Sigmoid colon (tissue), 7 donors: ENCODE data around the gene PFKM. TPM values are rescaled to one million over a fixed set of nuclear protein-coding genes. Genes with fewer than 3 reads are reported as not detected.

Experiments used
- DNase-seq: peaks from one replicate; pipeline ENCODE4 v3.0.0-alpha.2; 2019
- H3K27ac ChIP-seq, 4 donors: fragments of 200-600 bp; sonication (generic); one replicate each; pipeline ENCODE4 v1.5.1; 2016 to 2019; ENCODE audit warnings: mild to moderate bottlenecking in 1 of 4
- H3K27me3 ChIP-seq, 3 donors: fragments of 200-600 bp; sonication (generic); one replicate each; pipeline ENCODE4 v1.5.1; 2019; ENCODE audit warnings: mild to moderate bottlenecking in 1 of 3
- H3K36me3 ChIP-seq, 4 donors: fragments of 200-600 bp; sonication (generic); one replicate each; pipeline ENCODE4 v1.5.1; 2016 to 2019
- H3K4me1 ChIP-seq, 4 donors: fragments of 200-600 bp; sonication (generic); one replicate each; pipeline ENCODE4 v1.5.1; 2017 to 2019
- H3K4me3 ChIP-seq, 4 donors: fragments of 200-600 bp; sonication (generic); one replicate each; pipeline ENCODE4 v1.5.1; 2017 to 2019; ENCODE audit warnings: mild to moderate bottlenecking in 2 of 4, moderate library complexity in 1 of 4
- H3K9me3 ChIP-seq, 4 donors: fragments of 200-600 bp in 3 of 4; sonication (generic) in 3 of 4; one replicate each; pipeline versions ENCODE4 v1.5.1 to v1.6.1; 2013 to 2019
- EP300 ChIP-seq, 4 donors: sonication (generic); formaldehyde crosslinking; IDR thresholded peaks; one replicate each; pipeline ENCODE4 v1.6.1; 2017; ENCODE audit warnings: antibody characterized with exemption in 4 of 4
- POLR2A ChIP-seq, 2 donors: fragments of 450-650 bp; IDR thresholded peaks; one replicate each; pipeline ENCODE4 v1.6.1; 2016; ENCODE audit warnings: antibody characterized with exemption in 2 of 2, mild to moderate bottlenecking in 2 of 2, moderate library complexity in 2 of 2
- POLR2AphosphoS5 ChIP-seq, 4 donors: sonication (generic); formaldehyde crosslinking; IDR thresholded peaks; one replicate each; pipeline ENCODE4 v1.6.1; 2017; ENCODE audit warnings: antibody characterized with exemption in 4 of 4
- WGBS, 2 donors: extraction: QIAGEN DNeasy Blood & Tissue Kit; methylation state at CpG; one replicate each; pipeline ENCODE4 v1.1.7; 2013; 5-methylcytosine and 5-hydroxymethylcytosine counted together
- intact Hi-C: fragments of 100-400 bp; cut with DNase I; formaldehyde crosslinking; loops from one replicate; pipeline ENCODE4 v1.15.1; 2023
- polyA plus RNA-seq, 3 donors: library from polyadenylated mRNA; stranded (reverse); fragments of 200-250 nt; gene quantifications; one replicate each; pipeline ENCODE4 v1.2.3, GENCODE V29; 2013
- total RNA-seq, 4 donors: library from RNA; depleted of rRNA; stranded (reverse); fragments of >200 nt; gene quantifications; one replicate each; pipeline ENCODE4 v1.1.0, GENCODE V29; 2016
- TF ChIP-seq, protein P1 (sequence below), 4 experiments: fragments of 450-650 bp in 3 of 4; fragments of 200-600 bp in 1 of 4; IDR thresholded peaks; one replicate each; pipeline ENCODE4 v1.5.1; 2016 to 2019; ENCODE audit warnings: antibody characterized with exemption in 4 of 4, mild to moderate bottlenecking in 3 of 4, moderate library complexity in 2 of 4
- donor health status: healthy with polysubstance abuse.
- donor health status: Bipolar disorder and iron deficiency.
- donor health status: healthy.

PFKM gene
- total and polyA plus RNA-seq, 7 donors = 15.6 to 70.6 (median 59.2) TPM

DNA sequence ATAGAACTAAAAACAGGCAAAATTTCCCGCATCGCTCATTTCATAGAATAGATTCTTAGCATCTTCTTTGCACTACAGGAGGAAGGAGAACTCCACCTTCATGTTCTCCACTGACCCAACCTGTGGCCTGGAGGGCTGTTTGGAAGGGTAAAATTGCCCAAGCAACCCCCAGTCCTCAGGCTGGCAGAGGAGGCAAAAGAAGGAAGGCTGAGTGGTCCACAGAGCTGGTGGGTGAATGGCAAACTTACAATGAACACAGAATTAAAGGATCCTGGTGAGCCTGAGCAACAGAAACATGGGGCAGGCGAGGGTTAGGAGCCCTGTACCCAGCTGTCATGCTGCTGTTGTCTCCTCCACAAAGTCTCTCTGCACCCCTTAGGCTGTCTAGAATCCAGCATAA lies 38.3 kb upstream of the PFKM start:
- no peaks in the 10 kb centered on the region for H3K9me3 ChIP-seq
- DNase-seq = no peak
- no peak overlapping the region for H3K27ac ChIP-seq
- H3K4me1 ChIP-seq = no peaks in the 10 kb centered on the region
- no peak overlapping the region for H3K4me3 ChIP-seq
- WGBS, 2 donors = 96 to 98% methylated on average over 3 of the region's 3 CpGs
- peaks cover 5 to 64% (median 9%) of the 10 kb centered on the region in 4 donors for H3K36me3 ChIP-seq
- no peaks in the 10 kb centered on the region for H3K27me3 ChIP-seq
- TF ChIP-seq POLR2AphosphoS5 (IDR thresholded peaks at IDR 0.05) (no peak), POLR2A (IDR thresholded peaks at IDR 0.05) (no peak), EP300 (IDR thresholded peaks at IDR 0.05) (no peak)
- TF ChIP-seq, protein P1, sequence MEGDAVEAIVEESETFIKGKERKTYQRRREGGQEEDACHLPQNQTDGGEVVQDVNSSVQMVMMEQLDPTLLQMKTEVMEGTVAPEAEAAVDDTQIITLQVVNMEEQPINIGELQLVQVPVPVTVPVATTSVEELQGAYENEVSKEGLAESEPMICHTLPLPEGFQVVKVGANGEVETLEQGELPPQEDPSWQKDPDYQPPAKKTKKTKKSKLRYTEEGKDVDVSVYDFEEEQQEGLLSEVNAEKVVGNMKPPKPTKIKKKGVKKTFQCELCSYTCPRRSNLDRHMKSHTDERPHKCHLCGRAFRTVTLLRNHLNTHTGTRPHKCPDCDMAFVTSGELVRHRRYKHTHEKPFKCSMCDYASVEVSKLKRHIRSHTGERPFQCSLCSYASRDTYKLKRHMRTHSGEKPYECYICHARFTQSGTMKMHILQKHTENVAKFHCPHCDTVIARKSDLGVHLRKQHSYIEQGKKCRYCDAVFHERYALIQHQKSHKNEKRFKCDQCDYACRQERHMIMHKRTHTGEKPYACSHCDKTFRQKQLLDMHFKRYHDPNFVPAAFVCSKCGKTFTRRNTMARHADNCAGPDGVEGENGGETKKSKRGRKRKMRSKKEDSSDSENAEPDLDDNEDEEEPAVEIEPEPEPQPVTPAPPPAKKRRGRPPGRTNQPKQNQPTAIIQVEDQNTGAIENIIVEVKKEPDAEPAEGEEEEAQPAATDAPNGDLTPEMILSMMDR (IDR thresholded peaks at IDR 0.05) = no peak
- intact Hi-C loops = no loop called here

DNA sequence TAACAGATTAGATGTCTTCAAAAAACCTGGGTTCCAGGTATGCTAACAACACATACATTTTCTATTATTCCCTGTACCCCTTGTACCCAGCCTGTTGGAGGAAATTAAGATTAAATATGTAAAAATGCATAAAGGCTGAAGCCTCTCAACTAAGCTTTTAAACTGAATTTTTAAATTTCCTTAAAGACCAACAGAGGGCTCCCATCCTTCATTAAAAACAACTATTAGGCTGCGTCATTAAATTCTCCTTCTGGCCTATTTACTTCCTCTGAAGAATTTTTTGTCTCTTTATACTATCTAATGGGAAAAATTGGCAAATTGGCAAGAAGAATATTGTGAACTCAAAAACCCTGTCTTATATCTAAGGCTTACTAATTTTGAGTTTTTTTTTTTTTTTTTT lies 35.1 kb upstream of the PFKM start:
- no peak for TF ChIP-seq EP300 (IDR thresholded peaks at IDR 0.05)
- no peak for TF ChIP-seq POLR2AphosphoS5 (IDR thresholded peaks at IDR 0.05)
- TF ChIP-seq, protein P1 (IDR thresholded peaks at IDR 0.05) = peak in 2 of 4 experiments; percentile 8 to 30
- Histone ChIP-seq H3K4me1 (no peaks in the 10 kb centered on the region), H3K27me3 (no peaks in the 10 kb centered on the region), H3K9me3 (no peaks in the 10 kb centered on the region), H3K4me3 (no peak overlapping the region), H3K36me3 (peaks cover 5 to 92% (median 26%) of the 10 kb centered on the region in 4 donors), H3K27ac (no peak overlapping the region)
- DNase-seq = no peak
- intact Hi-C loops = no loop called here
- 78 to 96% methylated on average over 1 of the region's 1 CpG for WGBS, 2 donors

DNA sequence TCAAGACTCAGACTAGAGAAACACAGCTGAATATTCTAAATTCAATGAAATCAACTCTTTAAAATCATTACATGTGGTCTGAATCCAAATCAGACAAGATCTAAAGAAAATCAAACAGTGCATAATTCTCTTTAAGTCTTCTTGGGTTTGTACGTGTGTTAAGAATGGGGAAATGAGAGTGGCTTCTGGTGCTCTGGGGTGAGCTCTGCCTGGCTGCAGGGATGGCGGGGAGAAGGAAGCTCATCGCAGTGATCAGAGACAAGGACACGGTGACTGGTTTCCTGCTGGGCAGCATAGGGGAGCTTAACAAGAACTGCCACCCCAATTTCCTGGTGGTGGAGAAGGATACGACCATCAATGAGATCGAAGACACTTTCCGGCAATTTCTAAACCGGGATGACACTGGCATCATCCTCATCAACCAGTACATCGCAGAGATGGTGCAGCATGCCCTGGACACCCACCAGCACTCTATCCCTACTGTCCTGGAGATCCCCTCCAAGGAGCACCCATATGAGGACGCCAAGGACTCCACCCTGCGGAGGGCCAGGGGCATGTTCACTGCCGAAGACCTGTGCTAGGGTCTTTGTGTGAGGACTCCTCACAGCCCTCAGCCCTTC lies 34.2 kb upstream of the PFKM start:
- TF ChIP-seq POLR2A (IDR thresholded peaks at IDR 0.05) (no peak), POLR2AphosphoS5 (IDR thresholded peaks at IDR 0.05) (no peak), EP300 (IDR thresholded peaks at IDR 0.05) (no peak)
- TF ChIP-seq, protein P1 (IDR thresholded peaks at IDR 0.05) = no peak
- intact Hi-C loops = loop anchor here (5.0 kb wide), 1 partner anchor 77 kb away; no protein-coding TSS in a partner anchor

DNA sequence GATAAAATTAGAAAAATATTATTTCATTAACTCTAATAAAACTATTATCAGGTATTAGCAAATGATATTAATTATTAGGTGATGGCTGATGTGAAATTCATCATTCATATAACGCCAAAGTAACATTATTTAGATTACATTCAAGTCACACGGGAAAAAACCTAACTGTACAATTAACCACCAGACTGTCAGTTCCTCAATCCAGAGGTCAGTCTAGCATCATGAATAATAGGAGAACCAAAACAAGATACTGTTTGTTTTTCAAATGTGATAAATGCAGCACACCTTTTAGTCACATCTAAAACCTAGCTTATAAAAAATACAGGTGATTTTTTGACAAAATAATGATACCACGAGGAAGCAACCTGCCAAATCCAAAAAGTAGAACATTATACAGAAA lies 32.8 kb upstream of the PFKM start:
- WGBS, 2 donors = 84 to 85% methylated on average over 3 of the region's 3 CpGs
- no peak for DNase-seq
- Histone ChIP-seq H3K9me3 (no peaks in the 10 kb centered on the region), H3K36me3 (peaks cover 5 to 89% (median 25%) of the 10 kb centered on the region in 4 donors), H3K4me1 (no peaks in the 10 kb centered on the region), H3K27ac (no peak overlapping the region), H3K4me3 (no peak overlapping the region), H3K27me3 (no peaks in the 10 kb centered on the region)
- intact Hi-C loops = loop anchor here (5.0 kb wide), 1 partner anchor 76 kb away; no protein-coding TSS in a partner anchor
- TF ChIP-seq POLR2AphosphoS5 (IDR thresholded peaks at IDR 0.05) (no peak), POLR2A (IDR thresholded peaks at IDR 0.05) (no peak), EP300 (IDR thresholded peaks at IDR 0.05) (no peak)
- TF ChIP-seq, protein P1 (IDR thresholded peaks at IDR 0.05) = no peak

More for the DNA sequence above, 34.2 kb upstream of the PFKM start:
- Histone ChIP-seq H3K4me3 (no peak overlapping the region), H3K4me1 (no peaks in the 10 kb centered on the region), H3K27me3 (no peaks in the 10 kb centered on the region), H3K27ac (no peak overlapping the region), H3K36me3 (peaks cover 5 to 89% (median 27%) of the 10 kb centered on the region in 4 donors), H3K9me3 (no peaks in the 10 kb centered on the region)
- 84 to 93% methylated on average over 12 of the region's 12 CpGs for WGBS, 2 donors
- DNase-seq = no peak
